Body of pancreas (tissue), 4 donors: ENCODE data around the gene MIB2.

Experiments used
- CTCF ChIP-seq, 7 experiments: fragments of 450-650 bp in 4 of 7; fragments of 200-600 bp in 3 of 7; sonication (generic) in 3 of 7; IDR thresholded peaks; one replicate each; pipeline ENCODE4 v1.5.1; 2016 to 2019; ENCODE audit warnings: antibody characterized with exemption in 7 of 7
- POLR2A ChIP-seq, 3 donors: fragments of 450-650 bp; IDR thresholded peaks; one replicate each; pipeline ENCODE4 v1.6.1; 2016; ENCODE audit warnings: antibody characterized with exemption in 3 of 3, mild to moderate bottlenecking in 2 of 3

- TF ChIP-seq CTCF (IDR thresholded peaks at IDR 0.05) (no peak), POLR2A (IDR thresholded peaks at IDR 0.05) (no peak)
Observed at GRCh38 chr1:1601564-1602303, 13.6 kb upstream of the MIB2 start.
